Measurements from ENCODE around the gene PXK.
"Not testable (repeated sequence)": the region's sequence is repeated elsewhere in the genome, so short reads cannot be mapped to it uniquely, and the experiment has no call there.

DNA sequence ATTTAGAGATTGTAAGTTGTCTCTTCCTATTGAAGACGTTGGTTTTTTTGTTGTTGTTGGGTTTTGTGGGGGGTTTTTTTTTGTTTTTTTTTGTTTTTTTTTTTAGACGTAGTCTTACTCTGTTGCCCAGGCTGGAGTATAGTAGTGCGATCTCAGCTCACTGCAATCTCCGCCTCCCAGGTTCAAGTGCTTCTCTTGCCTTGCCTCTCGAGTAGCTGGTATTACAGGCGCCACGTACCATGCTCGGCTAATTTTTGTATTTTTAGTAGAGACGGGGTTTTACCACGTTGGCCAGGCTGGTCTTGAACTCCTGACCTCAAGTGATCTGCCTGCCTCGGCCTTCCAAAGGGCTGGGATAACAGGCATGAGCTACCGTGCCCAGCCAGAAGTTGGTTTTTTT lies 6.5 kb downstream of the PXK start:
- TF ChIP-seq, protein P1, sequence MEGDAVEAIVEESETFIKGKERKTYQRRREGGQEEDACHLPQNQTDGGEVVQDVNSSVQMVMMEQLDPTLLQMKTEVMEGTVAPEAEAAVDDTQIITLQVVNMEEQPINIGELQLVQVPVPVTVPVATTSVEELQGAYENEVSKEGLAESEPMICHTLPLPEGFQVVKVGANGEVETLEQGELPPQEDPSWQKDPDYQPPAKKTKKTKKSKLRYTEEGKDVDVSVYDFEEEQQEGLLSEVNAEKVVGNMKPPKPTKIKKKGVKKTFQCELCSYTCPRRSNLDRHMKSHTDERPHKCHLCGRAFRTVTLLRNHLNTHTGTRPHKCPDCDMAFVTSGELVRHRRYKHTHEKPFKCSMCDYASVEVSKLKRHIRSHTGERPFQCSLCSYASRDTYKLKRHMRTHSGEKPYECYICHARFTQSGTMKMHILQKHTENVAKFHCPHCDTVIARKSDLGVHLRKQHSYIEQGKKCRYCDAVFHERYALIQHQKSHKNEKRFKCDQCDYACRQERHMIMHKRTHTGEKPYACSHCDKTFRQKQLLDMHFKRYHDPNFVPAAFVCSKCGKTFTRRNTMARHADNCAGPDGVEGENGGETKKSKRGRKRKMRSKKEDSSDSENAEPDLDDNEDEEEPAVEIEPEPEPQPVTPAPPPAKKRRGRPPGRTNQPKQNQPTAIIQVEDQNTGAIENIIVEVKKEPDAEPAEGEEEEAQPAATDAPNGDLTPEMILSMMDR (optimal IDR thresholded peaks at IDR 0.05 in 1 of 3, IDR thresholded peaks at IDR 0.05 in 1 of 3, conservative IDR thresholded peaks at IDR 0.05 in 1 of 3; ENCODE audit: extremely low read depth in 1 of 3, insufficient read depth in 2 of 3, low read length in 3 of 3), result not testable (repeated sequence)
- not testable (repeated sequence) for TF ChIP-seq EZH2 (IDR thresholded peaks at IDR 0.05; ENCODE audit: low read length)

Data from keratinocyte (primary cell).